Measurements from ENCODE around the gene MYL6. TPM values are rescaled to one million over a fixed set of nuclear protein-coding genes. Genes with fewer than 3 reads are reported as not detected.

The MYL6 gene
- total RNA-seq, 1 experiment from 2014 or later: 1,024 TPM

GRCh38 chr12:56163533-56164344, 5.6 kb downstream of the MYL6 start:
- Histone ChIP-seq H3K36me3 (ENCODE audit: control insufficient read depth, insufficient read depth, low read length) (no peaks in the 10 kb centered on the region; the same call in 1 of the 2 replicates), H3K4me3 (ENCODE audit: low read depth in 2 of 2, low read length in 2 of 2) (no peak overlapping the region), H3K27ac (ENCODE audit: low read length) (no peak overlapping the region), H3K27me3 (ENCODE audit: control insufficient read depth, insufficient read depth, low read length) (no peaks in the 10 kb centered on the region), H3K4me1 (ENCODE audit: control insufficient read depth, insufficient read depth, low read length) (peaks cover 15% of the 10 kb centered on the region), H3K9me3 (ENCODE audit: control insufficient read depth, insufficient read depth, low read depth, low read length) (no peaks in the 10 kb centered on the region)
- no peak for TF ChIP-seq TCF7L2 (IDR thresholded peaks at IDR 0.05; ENCODE audit: low read depth, low read length)
- TF ChIP-seq POLR2AphosphoS5 (IDR thresholded peaks at IDR 0.05; ENCODE audit: low read depth, low read length): peak; percentile 53
- ChIA-PET POLR2A (no interaction called here), CTCF (interaction anchor here (0.7 to 0.8 kb wide), 2 partner anchors 45 to 59 kb away, joined by 3 to 8 read pairs; partner anchors contain the start of gene ZC3H10)
- BruUV-seq (replicated peaks): no TSS peak
- intact Hi-C loops (cut with micrococcal nuclease; ENCODE audit: unreplicated experiment) (no loop called here), in situ Hi-C loops (cut with HindIII; ENCODE audit: low pct_unique_long_range_greater_than_20kb, low sequenced_read_pairs) (no loop called here)
- ATAC-seq (no peak), DNase-seq (ENCODE audit: low read depth, low spot score) (no peak)

DNA sequence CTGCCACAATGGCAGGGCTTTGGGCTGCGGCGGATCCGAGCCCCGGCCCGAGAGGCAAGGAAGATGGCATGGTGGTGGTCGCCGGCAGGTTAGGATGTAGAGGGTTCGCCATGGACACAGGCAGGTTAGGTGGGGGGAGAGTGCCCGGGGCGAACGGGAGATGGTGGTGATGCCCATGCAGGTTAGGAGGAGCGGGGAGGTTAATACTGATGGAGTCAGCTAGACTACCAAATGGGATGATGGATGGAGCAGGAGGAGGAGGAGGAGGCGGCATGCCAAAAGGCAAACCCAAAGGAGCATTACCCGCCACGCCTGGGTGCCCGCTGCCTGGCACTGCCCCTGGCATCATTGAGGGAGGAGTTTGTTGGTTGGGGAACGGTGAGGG, 6.2 kb downstream of the MYL6 start:
- intact Hi-C loops (cut with micrococcal nuclease; ENCODE audit: unreplicated experiment): no loop called here

More for the DNA sequence above, 6.2 kb downstream of the MYL6 start:
- no peaks in the 10 kb centered on the region for H3K9me3 ChIP-seq (ENCODE audit: control insufficient read depth, insufficient read depth, low read depth, low read length)
- POLR2A ChIA-PET: no interaction called here
- ATAC-seq (no peak), DNase-seq (ENCODE audit: low read depth, low spot score) (no peak)
- no TSS peak for BruUV-seq (replicated peaks)
- in situ Hi-C loops (cut with HindIII; ENCODE audit: low pct_unique_long_range_greater_than_20kb, low sequenced_read_pairs): no loop called here
- no peaks in the 10 kb centered on the region; the same call in 1 of the 2 replicates for H3K36me3 ChIP-seq (ENCODE audit: control insufficient read depth, insufficient read depth, low read length)
- H3K27ac ChIP-seq (ENCODE audit: low read length): no peak overlapping the region
- peaks cover 15% of the 10 kb centered on the region for H3K4me1 ChIP-seq (ENCODE audit: control insufficient read depth, insufficient read depth, low read length)
- no peaks in the 10 kb centered on the region for H3K27me3 ChIP-seq (ENCODE audit: control insufficient read depth, insufficient read depth, low read length)
- TF ChIP-seq REST (IDR thresholded peaks at IDR 0.05; ENCODE audit: insufficient read depth in 1 of 2, low read depth in 2 of 2, low read length in 1 of 2) (no peak), POLR2AphosphoS5 (IDR thresholded peaks at IDR 0.05; ENCODE audit: low read depth, low read length) (no peak), SIN3A (IDR thresholded peaks at IDR 0.05; ENCODE audit: borderline replicate concordance, insufficient read depth, low read depth, low read length) (no peak), TCF7L2 (IDR thresholded peaks at IDR 0.05; ENCODE audit: low read depth, low read length) (no peak)
- TF ChIP-seq, protein P1, sequence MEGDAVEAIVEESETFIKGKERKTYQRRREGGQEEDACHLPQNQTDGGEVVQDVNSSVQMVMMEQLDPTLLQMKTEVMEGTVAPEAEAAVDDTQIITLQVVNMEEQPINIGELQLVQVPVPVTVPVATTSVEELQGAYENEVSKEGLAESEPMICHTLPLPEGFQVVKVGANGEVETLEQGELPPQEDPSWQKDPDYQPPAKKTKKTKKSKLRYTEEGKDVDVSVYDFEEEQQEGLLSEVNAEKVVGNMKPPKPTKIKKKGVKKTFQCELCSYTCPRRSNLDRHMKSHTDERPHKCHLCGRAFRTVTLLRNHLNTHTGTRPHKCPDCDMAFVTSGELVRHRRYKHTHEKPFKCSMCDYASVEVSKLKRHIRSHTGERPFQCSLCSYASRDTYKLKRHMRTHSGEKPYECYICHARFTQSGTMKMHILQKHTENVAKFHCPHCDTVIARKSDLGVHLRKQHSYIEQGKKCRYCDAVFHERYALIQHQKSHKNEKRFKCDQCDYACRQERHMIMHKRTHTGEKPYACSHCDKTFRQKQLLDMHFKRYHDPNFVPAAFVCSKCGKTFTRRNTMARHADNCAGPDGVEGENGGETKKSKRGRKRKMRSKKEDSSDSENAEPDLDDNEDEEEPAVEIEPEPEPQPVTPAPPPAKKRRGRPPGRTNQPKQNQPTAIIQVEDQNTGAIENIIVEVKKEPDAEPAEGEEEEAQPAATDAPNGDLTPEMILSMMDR (IDR thresholded peaks at IDR 0.05): no peak
- CTCF ChIA-PET: no interaction called here
- H3K4me3 ChIP-seq (ENCODE audit: low read depth in 2 of 2, low read length in 2 of 2): no peak overlapping the region

Measured in Panc1 (cell line).